GM19438 (cell line): ENCODE results near the gene APBB3.
"Not testable (repeated sequence)": the region's sequence is repeated elsewhere in the genome, so short reads cannot be mapped to it uniquely, and the experiment has no call there.

ENCODE experiments used
- ATAC-seq: cut with Tn5 transposase; IDR thresholded peaks from one replicate; pipeline ENCODE4 v1.9.1; 2021; ENCODE audit warnings: low read depth; ENCODE audit not compliant: unreplicated experiment

APBB3 gene

GRCh38 chr5:140564196-140565023 is at the start of gene APBB3, which contains the start of gene SLC35A4:
APBB3 (minus strand) TSS chr5:140564598; CDS start chr5:140564245, 353 bp downstream.
SLC35A4 (plus strand) TSS chr5:140564828; CDS start chr5:140567170, 2,342 bp downstream.
- ATAC-seq = peak; percentile 87

- ATAC-seq = no peak
Observed at GRCh38 chr5:140611020-140611521, 46.7 kb upstream of the APBB3 start.

GRCh38 chr5:140609126-140609525 is 44.7 kb upstream of the APBB3 start:
- ATAC-seq = no peak

- no peak for ATAC-seq
Observed at GRCh38 chr5:140608722-140609121, 44.3 kb upstream of the APBB3 start.

GRCh38 chr5:140607031-140607430 is 42.6 kb upstream of the APBB3 start:
- ATAC-seq = no peak

- no peak for ATAC-seq
Observed at GRCh38 chr5:140605879-140606278, 41.5 kb upstream of the APBB3 start.

- ATAC-seq = no peak
Observed at GRCh38 chr5:140603734-140604133, 39.3 kb upstream of the APBB3 start.

- ATAC-seq = not testable (repeated sequence)
Observed at GRCh38 chr5:140603446-140603698, 39.0 kb upstream of the APBB3 start.

- no peak for ATAC-seq
Observed at GRCh38 chr5:140602147-140602546, 37.7 kb upstream of the APBB3 start.

- no peak for ATAC-seq
Observed at GRCh38 chr5:140600096-140600495, 35.7 kb upstream of the APBB3 start.

GRCh38 chr5:140598836-140599235 is 34.4 kb upstream of the APBB3 start:
- ATAC-seq = no peak

GRCh38 chr5:140596321-140596741 is 31.9 kb upstream of the APBB3 start:
- no peak for ATAC-seq

- no peak for ATAC-seq
Observed at GRCh38 chr5:140595538-140596300, 31.3 kb upstream of the APBB3 start.

- no peak for ATAC-seq
Observed at GRCh38 chr5:140594169-140594568, 29.8 kb upstream of the APBB3 start.

- ATAC-seq = not testable (repeated sequence)
Observed at GRCh38 chr5:140593070-140593469, 28.7 kb upstream of the APBB3 start.

- no peak for ATAC-seq
Observed at GRCh38 chr5:140591747-140592372, 27.5 kb upstream of the APBB3 start.

GRCh38 chr5:140590861-140591260 is 26.5 kb upstream of the APBB3 start:
- ATAC-seq = no peak

GRCh38 chr5:140588311-140589070 is 24.1 kb upstream of the APBB3 start:
- no peak for ATAC-seq

GRCh38 chr5:140587495-140587894 is 23.1 kb upstream of the APBB3 start:
- ATAC-seq = no peak

GRCh38 chr5:140579188-140579747 is 14.9 kb upstream of the APBB3 start:
- ATAC-seq = not testable (repeated sequence)
